SK-N-MC (cell line): ENCODE results near the gene SH3RF3.

Experiments used
- EZH2 ChIP-seq: fragments of 200-600 bp; sonication (generic); IDR thresholded peaks from one replicate; pipeline ENCODE4 v1.6.1; 2017; ENCODE audit warnings: antibody characterized with exemption
- FOXP2 ChIP-seq: optimal IDR thresholded peaks from 2 replicates; pipeline ENCODE3; 2011; ENCODE audit warnings: mild to moderate bottlenecking, moderate library complexity; ENCODE audit not compliant: insufficient read depth; ENCODE audit errors: extremely low read length, control extremely low read depth
- POLR2AphosphoS5 ChIP-seq: IDR thresholded peaks from 2 replicates; pipeline ENCODE4 v1.6.1; 2012; ENCODE audit warnings: mild to moderate bottlenecking, low read depth, low read length, borderline replicate concordance

DNA sequence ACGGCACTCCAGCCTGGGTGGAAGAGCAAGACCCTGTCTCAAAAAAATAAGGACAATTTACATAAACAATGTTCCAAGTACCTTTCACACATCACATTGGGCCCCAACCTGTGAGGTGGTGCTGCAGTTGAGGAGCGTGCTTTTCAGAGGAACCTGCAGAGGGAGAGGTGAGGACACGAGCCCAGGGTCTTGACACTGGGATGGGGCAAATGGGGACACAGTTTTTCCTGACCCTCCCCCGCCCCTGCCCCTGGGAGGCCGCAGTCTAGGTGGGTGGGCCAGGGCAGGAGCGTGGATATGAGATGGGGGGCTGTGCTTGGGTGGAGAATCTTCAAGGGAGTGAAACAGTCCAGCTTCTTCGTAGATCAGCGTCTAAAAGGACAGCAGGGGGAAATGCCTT lies 371.9 kb downstream of the SH3RF3 start:
- TF ChIP-seq FOXP2 = no peak
- no peak for TF ChIP-seq POLR2AphosphoS5
- no peak for TF ChIP-seq EZH2
